HG02973 (cell line): Measurements from ENCODE around the gene DCP1A.
"Not testable (repeated sequence)": the region's sequence is repeated elsewhere in the genome, so short reads cannot be mapped to it uniquely, and the experiment has no call there.

ENCODE experiments used
- ATAC-seq: cut with Tn5 transposase; IDR thresholded peaks from one replicate; pipeline ENCODE4 v1.9.1; 2021; ENCODE audit warnings: moderate library complexity; ENCODE audit not compliant: unreplicated experiment

The DCP1A gene

GRCh38 chr3:53347261-53348064 is at the start of gene DCP1A:
DCP1A (minus strand) TSS chr3:53347543; CDS start chr3:53347517, 26 bp downstream.
- ATAC-seq = peak; percentile 92

- no peak for ATAC-seq
These were observed 37.4 kb upstream of the DCP1A start for GRCh38 chr3:53384465-53385423.

GRCh38 chr3:53382106-53382505 is 34.8 kb upstream of the DCP1A start:
- peak; percentile 52 for ATAC-seq

- ATAC-seq = no peak
These were observed 33.0 kb upstream of the DCP1A start for GRCh38 chr3:53380306-53380705.

- no peak for ATAC-seq
These were observed 32.6 kb upstream of the DCP1A start for GRCh38 chr3:53379898-53380297.

GRCh38 chr3:53377794-53378193 is 30.5 kb upstream of the DCP1A start:
- no peak for ATAC-seq

GRCh38 chr3:53376679-53377078 is 29.3 kb upstream of the DCP1A start:
- no peak for ATAC-seq

- ATAC-seq = no peak
These were observed 27.7 kb upstream of the DCP1A start for GRCh38 chr3:53375019-53375418.

- not testable (repeated sequence) for ATAC-seq
These were observed 23.4 kb upstream of the DCP1A start for GRCh38 chr3:53370719-53371118.

GRCh38 chr3:53361852-53362251 is 14.5 kb upstream of the DCP1A start:
- ATAC-seq = no peak

GRCh38 chr3:53357458-53357857 is 10.1 kb upstream of the DCP1A start:
- no peak for ATAC-seq

GRCh38 chr3:53354945-53355498 is 7.7 kb upstream of the DCP1A start:
- no peak for ATAC-seq

- no peak for ATAC-seq
These were observed 5.9 kb upstream of the DCP1A start for GRCh38 chr3:53353202-53353601.

GRCh38 chr3:53350652-53351051 is 3.3 kb upstream of the DCP1A start:
- no peak for ATAC-seq

- ATAC-seq = not testable (repeated sequence)
These were observed 775 bp upstream of the DCP1A start for GRCh38 chr3:53348118-53348517.

GRCh38 chr3:53346922-53347260 is 452 bp downstream of the DCP1A start:
- ATAC-seq = no peak

GRCh38 chr3:53346514-53346913 is 829 bp downstream of the DCP1A start:
- no peak for ATAC-seq

- no peak for ATAC-seq
These were observed 5.0 kb downstream of the DCP1A start for GRCh38 chr3:53342353-53342752.

GRCh38 chr3:53337167-53337940 is 10.0 kb downstream of the DCP1A start:
- no peak for ATAC-seq

GRCh38 chr3:53334742-53335141 is 12.6 kb downstream of the DCP1A start:
- ATAC-seq = no peak

GRCh38 chr3:53331871-53332270 is 15.5 kb downstream of the DCP1A start:
- ATAC-seq = no peak
